GM23248 (cell line): ENCODE data around the gene ZNF778. TPM values are rescaled to one million over a fixed set of nuclear protein-coding genes. Genes with fewer than 3 reads are reported as not detected.
A peak's percentile ranks its signal among the peaks of the same experiment; 100 is the strongest.
"Not testable (repeated sequence)": the region's sequence is repeated elsewhere in the genome, so short reads cannot be mapped to it uniquely, and the experiment has no call there.

Source experiments
- DNase-seq: peaks from one replicate; pipeline ENCODE4 v3.0.0-alpha.2; 2015
- H2AFZ ChIP-seq: fragments of 200-600 bp; sonication (generic); 2 replicates; pipeline ENCODE4 v1.6.1; 2016; ENCODE audit warnings: antibody characterized with exemption
- H3F3A ChIP-seq: fragments of 200-600 bp; sonication (generic); 2 replicates; pipeline ENCODE4 v1.6.1; 2016; ENCODE audit warnings: mild to moderate bottlenecking, antibody characterized with exemption, mixed run types; ENCODE audit not compliant: insufficient read depth
- H3K27ac ChIP-seq: fragments of 200-600 bp; sonication (generic); 2 replicates; pipeline ENCODE4 v1.5.1; 2016; ENCODE audit warnings: mild to moderate bottlenecking
- H3K27me3 ChIP-seq: fragments of 200-600 bp; sonication (generic); replicated peaks from 2 replicates; pipeline ENCODE4 v1.6.1; 2016; ENCODE audit warnings: mild to moderate bottlenecking; ENCODE audit not compliant: insufficient read depth
- H3K36me3 ChIP-seq: fragments of 200-600 bp; sonication (generic); 2 replicates; pipeline ENCODE4 v1.6.1; 2016; ENCODE audit warnings: low read depth, mild to moderate bottlenecking
- H3K4me1 ChIP-seq: fragments of 200-600 bp; sonication (generic); 2 replicates; pipeline ENCODE4 v1.6.1; 2016; ENCODE audit warnings: mild to moderate bottlenecking; ENCODE audit not compliant: insufficient read depth
- H3K4me2 ChIP-seq: fragments of 200-600 bp; sonication (generic); one replicate; pipeline ENCODE4 v1.6.1; 2016; ENCODE audit warnings: mild to moderate bottlenecking; ENCODE audit not compliant: unreplicated experiment
- H3K4me3 ChIP-seq: fragments of 200-600 bp; sonication (generic); 2 replicates; pipeline ENCODE4 v1.5.1; 2016; ENCODE audit warnings: mild to moderate bottlenecking
- H3K79me2 ChIP-seq: fragments of 200-600 bp; sonication (generic); 2 replicates; pipeline ENCODE4 v1.6.1; 2016; ENCODE audit warnings: mild to moderate bottlenecking; ENCODE audit not compliant: insufficient read depth
- H3K9ac ChIP-seq: fragments of 200-600 bp; sonication (generic); 2 replicates; pipeline ENCODE4 v1.6.1; 2016; ENCODE audit warnings: mild to moderate bottlenecking
- H3K9me2 ChIP-seq: fragments of 200-600 bp; sonication (generic); 2 replicates; pipeline ENCODE4 v1.6.1; 2016; ENCODE audit warnings: mixed run types, mild to moderate bottlenecking, moderate library complexity; ENCODE audit not compliant: insufficient read depth
- H3K9me3 ChIP-seq: fragments of 200-600 bp; sonication (generic); one replicate; pipeline ENCODE4 v1.6.1; 2017; ENCODE audit warnings: low read depth
- H4K20me1 ChIP-seq: fragments of 200-600 bp; sonication (generic); 2 replicates; pipeline ENCODE4 v1.6.0; 2016; ENCODE audit not compliant: insufficient read depth
- EZH2 ChIP-seq: fragments of 200-600 bp; sonication (generic); IDR thresholded peaks from 2 replicates; pipeline ENCODE4 v1.6.1; 2018; ENCODE audit warnings: antibody characterized with exemption, mild to moderate bottlenecking; ENCODE audit not compliant: insufficient read depth, poor library complexity, severe bottlenecking
- EZH2phosphoT487 ChIP-seq: fragments of 200-600 bp; sonication (generic); IDR thresholded peaks from 2 replicates; pipeline ENCODE4 v1.6.1; 2018; ENCODE audit warnings: antibody characterized with exemption, moderate library complexity, mild to moderate bottlenecking, low read depth; ENCODE audit not compliant: insufficient read depth
- WGBS, 2 experiments: methylation state at CpG; one replicate each; pipeline ENCODE4 v1.1.6; 2015 to 2017; ENCODE audit warnings: low lambda C conversion rate in 2 of 2, low coverage in 1 of 2; ENCODE audit errors: missing lambda C conversion rate in 2 of 2; 5-methylcytosine and 5-hydroxymethylcytosine counted together
- in situ Hi-C: fragments of 300-500 bp; cut with MboI; formaldehyde crosslinking; loops from 2 replicates; pipeline ENCODE4 v1.15.0; 2020
- polyA plus RNA-seq: library from polyadenylated mRNA; unstranded; fragments of >200 nt; fragmentation: Nextera tagmentation; extraction: Ambion mirVana; gene quantifications from 2 replicates; pipeline ENCODE4 v1.2.1, GENCODE V29; 2016
- total RNA-seq: library from RNA; depleted of rRNA; stranded (reverse); fragments of >200 nt; shearing (Covaris generic); gene quantifications from 2 replicates; pipeline ENCODE4 v1.2.3, GENCODE V29; 2014

ZNF778 gene
- total and polyA plus RNA-seq, 2 experiments from 2014 or later = 3.0 to 3.6 TPM

DNA sequence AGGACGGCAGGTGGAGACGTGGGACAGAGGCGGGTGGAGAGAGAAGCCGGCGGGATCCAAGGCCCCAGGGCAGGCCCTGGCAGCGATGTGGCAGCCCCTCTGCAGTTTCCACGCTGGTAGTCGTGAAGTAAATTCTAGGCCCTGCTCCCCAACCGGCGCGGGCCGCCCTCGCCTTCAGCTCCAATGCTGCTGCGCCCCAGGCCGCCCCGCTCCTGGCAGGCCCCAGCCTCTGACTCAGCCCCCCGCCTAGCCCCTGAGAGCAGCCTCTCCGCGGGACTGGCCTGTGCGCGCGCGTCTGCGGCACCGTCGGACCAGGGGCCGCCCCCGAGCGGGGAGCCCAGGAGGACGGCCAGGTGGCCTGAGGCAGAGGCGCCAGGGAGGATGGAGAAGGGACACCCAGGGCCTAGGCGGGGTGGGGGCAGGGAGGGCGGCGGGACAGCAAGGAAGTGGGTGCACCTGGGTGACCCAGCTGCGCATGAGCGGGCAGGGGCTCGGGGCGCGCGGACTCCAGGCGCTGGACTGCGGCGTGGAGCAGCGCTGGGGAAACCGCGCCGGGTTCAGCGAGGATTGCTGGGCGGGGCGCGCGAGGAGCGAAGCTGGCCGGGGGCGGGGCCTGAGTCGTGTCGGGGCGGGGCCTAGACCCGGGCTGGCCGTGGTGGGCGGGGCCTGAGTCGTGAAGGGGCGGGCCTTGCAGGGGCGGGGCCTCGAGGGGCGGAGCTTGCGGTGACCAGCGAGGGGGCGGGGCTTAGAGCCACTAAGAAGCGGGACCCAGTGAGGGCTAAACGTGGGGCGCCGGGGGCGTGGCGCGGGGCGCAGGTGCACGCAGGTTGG is 29.6 kb downstream of the ZNF778 start:
- H3K4me1 ChIP-seq = no peaks in the 10 kb centered on the region
- peak overlapping the region; percentile 70 for H2AFZ ChIP-seq
- WGBS, 2 experiments = 2 to 4% methylated on average over 22 to 69 of the region's 78 CpGs
- H3K27ac ChIP-seq = no peak overlapping the region
- no peaks in the 10 kb centered on the region for H3K9me3 ChIP-seq
- TF ChIP-seq EZH2 (no peak), EZH2phosphoT487 (no peak)
- in situ Hi-C loops = no loop called here
- no peaks in the 10 kb centered on the region for H4K20me1 ChIP-seq
- peak; percentile 95 for DNase-seq
- H3K4me3 ChIP-seq = peak overlapping the region; percentile 66
- H3K79me2 ChIP-seq = no peaks in the 10 kb centered on the region
- H3K4me2 ChIP-seq = peak overlapping the region; percentile 72
- H3F3A ChIP-seq = peaks cover 5% of the 10 kb centered on the region; the same call in 1 of the 2 replicates
- no peaks in the 10 kb centered on the region for H3K27me3 ChIP-seq
- H3K9ac ChIP-seq = peak overlapping the region; percentile 63
- no peaks in the 10 kb centered on the region for H3K36me3 ChIP-seq
- H3K9me2 ChIP-seq = no peaks in the 10 kb centered on the region

DNA sequence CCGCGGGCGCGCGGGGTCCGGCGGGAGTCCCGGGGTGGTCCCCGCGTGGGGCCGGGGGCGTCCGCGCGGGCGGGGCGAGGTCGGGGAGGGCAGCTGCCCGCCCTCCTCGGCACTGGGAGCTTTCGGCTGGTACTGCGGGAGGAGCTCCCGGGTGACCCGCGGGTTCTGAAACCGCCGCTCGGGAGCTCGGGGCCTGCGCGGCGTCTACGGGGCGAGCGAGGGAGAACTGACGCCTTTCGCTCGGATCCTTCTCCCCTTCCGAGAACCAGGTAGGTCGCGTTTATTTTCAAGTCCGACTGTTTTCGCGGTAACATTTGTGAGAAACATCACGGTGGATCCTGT is 30.2 kb downstream of the ZNF778 start:
- H2AFZ ChIP-seq = peak overlapping the region; percentile 73
- in situ Hi-C loops, DNase-seq, H3K79me2 ChIP-seq, H4K20me1 ChIP-seq, H3K9me3 ChIP-seq, H3K27me3 ChIP-seq, H3K4me1 ChIP-seq, H3K9me2 ChIP-seq, H3K36me3 ChIP-seq, H3F3A ChIP-seq, H3K9ac ChIP-seq, H3K27ac ChIP-seq: not testable (repeated sequence)
- peak overlapping the region; percentile 65 for H3K4me2 ChIP-seq
- H3K4me3 ChIP-seq = peak overlapping the region; percentile 60
- 7 to 9% methylated on average over 17 to 20 of the region's 45 CpGs for WGBS, 2 experiments

DNA sequence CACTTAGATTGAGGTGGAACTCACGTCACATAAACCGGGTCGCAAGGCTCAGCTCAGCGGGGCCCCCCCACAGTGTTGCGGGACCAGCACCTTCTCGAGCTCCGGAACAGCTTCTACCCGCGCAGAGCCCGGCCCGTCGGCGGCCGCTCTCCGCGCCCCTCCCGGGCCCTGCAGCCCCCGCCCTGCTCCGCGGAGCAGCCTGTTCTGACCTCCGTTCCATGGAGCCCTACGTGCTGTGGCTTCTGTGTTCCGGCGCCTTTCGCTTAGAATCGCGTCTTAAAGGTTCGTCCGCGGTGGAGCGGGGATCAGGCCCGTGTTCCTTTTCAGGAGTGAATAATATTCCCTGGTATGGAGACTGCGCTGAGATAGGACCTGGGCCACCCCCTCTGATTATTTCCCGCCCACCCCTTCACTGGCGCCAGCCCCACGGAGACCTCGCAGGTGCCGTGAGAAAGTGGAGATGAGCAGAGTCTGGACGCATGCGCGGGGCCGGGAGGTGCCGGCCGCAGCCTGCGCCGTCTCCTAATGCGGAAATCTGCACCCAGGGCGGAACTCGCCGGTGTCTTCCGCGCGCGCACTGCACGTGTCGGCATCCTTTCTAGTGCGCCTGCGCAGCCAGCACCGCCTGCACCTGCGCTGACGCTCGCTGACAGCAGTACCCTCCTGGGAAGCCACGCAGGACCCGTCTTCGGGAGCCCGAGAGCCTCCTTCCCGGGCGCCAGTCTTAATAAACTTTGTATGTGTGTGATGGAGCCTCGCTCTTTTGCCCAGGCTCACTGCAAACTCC is 30.9 kb downstream of the ZNF778 start:
- Histone ChIP-seq H3K27ac (no peak overlapping the region), H4K20me1 (no peaks in the 10 kb centered on the region), H3K9me2 (no peaks in the 10 kb centered on the region), H3K4me2 (peak overlapping the region; percentile 65), H3K9ac (no peak overlapping the region), H3K4me3 (peak overlapping the region; percentile 60; the same call in 1 of the 2 replicates), H3K79me2 (no peaks in the 10 kb centered on the region), H3F3A (peaks cover 5% of the 10 kb centered on the region; the same call in 1 of the 2 replicates), H2AFZ (peak overlapping the region; percentile 73), H3K36me3 (no peaks in the 10 kb centered on the region), H3K27me3 (no peaks in the 10 kb centered on the region), H3K9me3 (no peaks in the 10 kb centered on the region), H3K4me1 (no peaks in the 10 kb centered on the region)
- WGBS, 2 experiments = 59 to 80% methylated on average over 47 to 64 of the region's 69 CpGs
- in situ Hi-C loops = no loop called here
- TF ChIP-seq EZH2 = no peak
- TF ChIP-seq EZH2phosphoT487 = no peak
- no peak for DNase-seq

DNA sequence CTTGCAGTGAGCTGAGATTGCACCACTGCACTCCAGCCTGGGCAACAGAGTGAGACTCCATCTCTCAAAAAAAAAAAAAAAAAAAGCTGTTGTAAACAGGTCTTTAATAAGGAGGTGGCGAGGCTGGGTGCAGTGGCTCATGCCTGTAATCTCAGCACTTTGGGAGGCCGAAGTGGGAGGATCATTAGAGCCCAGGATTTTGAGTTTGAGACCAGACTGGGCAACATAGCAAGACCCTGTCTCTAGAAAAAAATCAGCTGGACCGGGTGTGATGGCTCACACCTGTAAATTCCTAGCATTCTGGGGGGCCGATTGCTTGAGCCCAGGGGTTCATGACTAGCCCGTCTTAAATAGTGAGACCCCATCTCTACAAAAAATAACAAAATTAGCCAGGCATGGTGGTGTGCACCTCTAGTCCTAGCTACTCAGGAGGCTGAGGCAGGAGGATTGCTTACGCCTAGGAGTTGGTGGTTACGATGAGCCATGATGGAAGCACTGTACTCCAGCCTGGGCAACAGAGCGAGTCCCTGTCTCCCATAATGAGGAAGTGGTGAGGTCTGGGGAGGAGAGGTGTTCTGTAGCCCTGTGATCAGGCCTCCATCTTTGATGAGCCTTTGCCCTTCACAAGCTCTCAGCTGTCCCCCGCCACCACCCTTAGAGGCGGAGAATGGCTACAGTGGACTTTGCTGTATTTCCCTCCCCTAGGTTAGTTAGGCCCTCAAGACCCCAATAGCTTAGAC is 36.2 kb downstream of the ZNF778 start:
- Histone ChIP-seq H2AFZ (no peak overlapping the region), H3K36me3 (no peaks in the 10 kb centered on the region), H4K20me1 (no peaks in the 10 kb centered on the region), H3K9me2 (no peaks in the 10 kb centered on the region), H3K27me3 (no peaks in the 10 kb centered on the region), H3K79me2 (no peaks in the 10 kb centered on the region), H3K9ac (no peak overlapping the region), H3K4me1 (no peaks in the 10 kb centered on the region), H3F3A (no peaks in the 10 kb centered on the region), H3K4me2 (no peak overlapping the region), H3K4me3 (no peak overlapping the region), H3K9me3 (no peaks in the 10 kb centered on the region), H3K27ac (no peak overlapping the region)
- no peak for DNase-seq
- in situ Hi-C loops = no loop called here
- 96% methylated on average over 10 of the region's 10 CpGs for WGBS, 2 experiments
- no peak for TF ChIP-seq EZH2
- no peak for TF ChIP-seq EZH2phosphoT487
